Measurements from ENCODE around the gene CYFIP1.
"Not testable (repeated sequence)": the region's sequence is repeated elsewhere in the genome, so short reads cannot be mapped to it uniquely, and the experiment has no call there.

Gene CYFIP1

DNA sequence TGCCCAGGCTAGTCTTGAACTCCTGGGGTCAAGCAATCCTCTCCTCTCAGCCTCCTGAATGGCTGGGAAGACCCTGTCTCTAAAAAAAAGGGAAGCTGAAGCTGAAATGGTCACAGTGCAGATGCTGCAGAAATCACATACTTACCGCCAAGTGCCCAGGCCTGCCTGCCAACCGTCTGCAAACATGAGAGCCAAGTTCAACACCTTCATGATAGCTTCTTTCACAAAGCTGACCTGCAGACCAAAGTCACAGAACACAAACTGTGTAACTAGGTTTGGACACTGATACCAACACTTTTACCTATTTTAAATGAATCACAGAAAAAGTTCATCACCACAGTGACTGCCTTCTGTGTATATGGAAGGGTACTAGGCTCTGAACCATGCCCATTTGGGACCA is 22.8 kb upstream of the CYFIP1 start:
- TF ChIP-seq, protein P1, sequence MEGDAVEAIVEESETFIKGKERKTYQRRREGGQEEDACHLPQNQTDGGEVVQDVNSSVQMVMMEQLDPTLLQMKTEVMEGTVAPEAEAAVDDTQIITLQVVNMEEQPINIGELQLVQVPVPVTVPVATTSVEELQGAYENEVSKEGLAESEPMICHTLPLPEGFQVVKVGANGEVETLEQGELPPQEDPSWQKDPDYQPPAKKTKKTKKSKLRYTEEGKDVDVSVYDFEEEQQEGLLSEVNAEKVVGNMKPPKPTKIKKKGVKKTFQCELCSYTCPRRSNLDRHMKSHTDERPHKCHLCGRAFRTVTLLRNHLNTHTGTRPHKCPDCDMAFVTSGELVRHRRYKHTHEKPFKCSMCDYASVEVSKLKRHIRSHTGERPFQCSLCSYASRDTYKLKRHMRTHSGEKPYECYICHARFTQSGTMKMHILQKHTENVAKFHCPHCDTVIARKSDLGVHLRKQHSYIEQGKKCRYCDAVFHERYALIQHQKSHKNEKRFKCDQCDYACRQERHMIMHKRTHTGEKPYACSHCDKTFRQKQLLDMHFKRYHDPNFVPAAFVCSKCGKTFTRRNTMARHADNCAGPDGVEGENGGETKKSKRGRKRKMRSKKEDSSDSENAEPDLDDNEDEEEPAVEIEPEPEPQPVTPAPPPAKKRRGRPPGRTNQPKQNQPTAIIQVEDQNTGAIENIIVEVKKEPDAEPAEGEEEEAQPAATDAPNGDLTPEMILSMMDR (IDR thresholded peaks at IDR 0.05; ENCODE audit: extremely low read depth, insufficient read depth, missing control alignments) = no peak
- DNase-seq (ENCODE audit: low spot score) = no peak
- in situ Hi-C loops (cut with MboI; ENCODE audit: low pct_unique_long_range_greater_than_20kb, low sequenced_read_pairs, unreplicated experiment) = no loop called here

DNA sequence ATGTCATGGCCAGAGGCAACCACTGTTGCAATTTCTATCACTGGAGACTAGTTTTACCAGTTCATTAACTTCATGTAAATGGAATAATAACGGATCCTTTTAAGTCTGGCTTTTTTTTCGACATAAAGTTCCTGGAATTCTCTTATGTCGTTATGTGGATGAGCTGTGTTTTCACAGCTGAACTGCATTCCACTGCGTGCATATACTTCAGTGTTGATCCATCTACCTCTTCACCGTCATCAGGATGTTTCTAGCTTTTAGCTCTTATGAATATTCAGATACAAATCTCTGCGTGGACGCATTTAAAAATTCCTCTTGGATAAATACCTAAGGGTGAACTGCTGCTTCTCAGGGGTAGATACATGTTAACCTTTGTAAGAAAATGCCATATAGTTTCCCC is 15.6 kb upstream of the CYFIP1 start:
- in situ Hi-C loops (cut with MboI; ENCODE audit: low pct_unique_long_range_greater_than_20kb, low sequenced_read_pairs, unreplicated experiment) = loop anchor here (25.0 kb wide), 1 partner anchor 108 kb away; no protein-coding TSS in a partner anchor
- DNase-seq (ENCODE audit: low spot score) = no peak
- TF ChIP-seq, protein P1 (IDR thresholded peaks at IDR 0.05; ENCODE audit: extremely low read depth, insufficient read depth, missing control alignments) = no peak

DNA sequence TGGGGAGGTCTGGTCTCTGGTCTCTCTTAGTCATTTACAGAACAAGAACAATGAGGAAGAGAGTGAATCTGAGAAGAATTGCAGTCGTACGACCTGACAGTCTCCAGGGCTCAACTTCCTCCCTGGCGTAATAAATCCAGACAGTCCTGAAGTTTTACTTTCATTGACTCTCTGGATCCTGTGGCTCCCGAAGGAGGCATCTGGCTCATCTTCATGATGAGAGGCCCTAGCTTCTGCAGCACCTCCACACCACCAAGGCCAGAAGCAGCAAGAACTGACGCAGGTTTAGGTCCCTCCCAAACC is 11.8 kb upstream of the CYFIP1 start:
- TF ChIP-seq, protein P1 (IDR thresholded peaks at IDR 0.05; ENCODE audit: extremely low read depth, insufficient read depth, missing control alignments) = no peak
- in situ Hi-C loops (cut with MboI; ENCODE audit: low pct_unique_long_range_greater_than_20kb, low sequenced_read_pairs, unreplicated experiment) = loop anchor here (25.0 kb wide), 1 partner anchor 105 kb away; no protein-coding TSS in a partner anchor
- no peak for DNase-seq (ENCODE audit: low spot score)

DNA sequence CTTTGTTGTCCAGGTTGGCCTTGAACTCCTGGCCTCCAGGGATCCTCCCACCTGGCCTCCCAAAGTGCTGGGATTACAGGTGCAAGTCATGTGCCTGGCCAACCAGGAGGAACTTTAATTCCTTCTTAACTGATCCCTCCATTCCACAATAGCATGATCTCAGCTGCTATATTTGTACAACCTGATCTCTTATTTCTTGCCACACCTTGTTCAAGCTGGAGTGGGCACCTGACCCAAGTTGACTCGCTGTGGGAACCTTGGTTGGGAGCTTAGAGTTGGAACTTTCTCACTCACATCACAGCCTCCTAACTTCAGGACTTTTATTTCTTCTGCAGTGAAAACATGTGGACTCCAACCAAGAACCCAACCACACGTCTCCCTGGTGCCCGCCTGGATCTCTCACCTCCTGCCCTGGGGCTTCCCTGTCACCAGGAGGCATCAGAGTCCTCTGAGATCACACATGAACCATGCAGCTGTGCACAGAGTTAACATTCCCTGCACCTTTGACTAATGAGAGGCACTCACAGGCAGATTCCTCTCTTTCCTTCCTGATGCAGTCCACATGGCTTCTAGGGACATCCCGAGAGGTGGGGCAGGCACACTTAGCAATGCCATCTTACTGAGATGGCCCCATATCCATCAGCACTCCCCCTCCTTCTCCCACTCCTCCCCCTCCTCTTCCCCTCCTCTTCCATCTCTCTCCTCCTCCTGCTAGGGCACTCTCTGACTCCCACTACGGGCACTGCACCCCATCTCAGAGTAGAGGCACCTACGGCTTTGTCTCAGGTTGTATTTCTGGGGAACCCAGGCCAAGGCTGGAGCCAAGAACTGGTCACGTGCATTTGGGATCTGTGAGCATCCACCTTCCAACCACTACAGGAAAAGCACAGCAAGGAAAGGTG is 9.7 kb upstream of the CYFIP1 start:
- no peak for DNase-seq (ENCODE audit: low spot score)
- in situ Hi-C loops (cut with MboI; ENCODE audit: low pct_unique_long_range_greater_than_20kb, low sequenced_read_pairs, unreplicated experiment) = loop anchor here (25.0 kb wide), 1 partner anchor 103 kb away; no protein-coding TSS in a partner anchor

DNA sequence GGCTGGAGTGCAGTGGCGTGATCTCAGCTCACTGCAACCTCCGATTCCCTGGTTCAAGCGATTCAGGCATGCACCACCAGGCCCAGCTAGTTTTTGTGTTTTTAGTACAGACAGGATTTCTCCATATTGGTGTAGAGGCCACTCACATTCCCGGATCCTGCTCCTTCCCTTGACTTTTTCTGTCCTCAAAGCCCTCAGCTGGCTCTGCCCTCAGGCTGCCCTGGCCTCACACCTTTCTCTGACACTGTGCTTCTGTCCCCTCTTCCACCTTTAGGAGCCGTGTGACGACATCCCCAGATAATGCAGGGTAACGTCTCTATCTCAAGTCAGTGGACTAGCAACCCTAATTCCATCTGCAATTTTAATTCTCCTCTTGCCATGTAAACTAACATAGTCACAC is 8.6 kb upstream of the CYFIP1 start:
- DNase-seq (ENCODE audit: low spot score) = no peak
- TF ChIP-seq, protein P1 (IDR thresholded peaks at IDR 0.05; ENCODE audit: extremely low read depth, insufficient read depth, missing control alignments) = no peak
- in situ Hi-C loops (cut with MboI; ENCODE audit: low pct_unique_long_range_greater_than_20kb, low sequenced_read_pairs, unreplicated experiment) = loop anchor here (25.0 kb wide), 1 partner anchor 102 kb away; no protein-coding TSS in a partner anchor

More for the DNA sequence above, 9.7 kb upstream of the CYFIP1 start:
- TF ChIP-seq, protein P1 (IDR thresholded peaks at IDR 0.05; ENCODE audit: extremely low read depth, insufficient read depth, missing control alignments) = no peak

DNA sequence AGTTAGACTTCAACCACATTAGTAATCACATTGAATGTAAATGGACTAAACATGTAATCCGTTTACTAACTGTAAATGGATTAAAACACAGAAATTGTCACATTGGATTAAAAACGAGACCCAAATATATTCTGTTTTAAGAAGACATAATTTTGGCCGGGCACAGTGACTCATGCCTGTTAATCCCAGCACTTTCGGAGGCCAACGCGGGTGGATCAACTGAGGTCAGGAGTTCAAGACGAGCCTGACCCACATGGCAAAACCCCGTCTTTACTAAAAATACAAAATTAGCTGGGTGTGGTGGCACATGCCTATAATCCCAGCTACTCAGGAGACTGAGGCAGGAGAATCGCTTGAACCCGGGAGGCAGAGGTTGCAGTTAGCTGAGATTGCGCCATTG is 1.8 kb upstream of the CYFIP1 start:
- in situ Hi-C loops (cut with MboI; ENCODE audit: low pct_unique_long_range_greater_than_20kb, low sequenced_read_pairs, unreplicated experiment) = loop anchor here (25.0 kb wide), 1 partner anchor 95 kb away; no protein-coding TSS in a partner anchor
- DNase-seq (ENCODE audit: low spot score) = not testable (repeated sequence)
